Left kidney (tissue), 8 donors: ENCODE results near the gene TP53I3. TPM values are rescaled to one million over a fixed set of nuclear protein-coding genes. Genes with fewer than 3 reads are reported as not detected.
"Not testable (repeated sequence)": the region's sequence is repeated elsewhere in the genome, so short reads cannot be mapped to it uniquely, and the experiment has no call there.

Experiments used
- DNase-seq: peaks from one replicate; pipeline ENCODE4 v3.0.0-alpha.2; 2013
- long read RNA-seq, 8 donors: transcript quantifications; one replicate each; lab custom pipeline, GENCODE V29; 2026
- polyA plus RNA-seq: library from polyadenylated mRNA; unstranded; fragments of 120-200 nt; gene quantifications from one replicate; pipeline ENCODE4 v1.2.1, GENCODE V29; 2013; ENCODE audit not compliant: insufficient read length

TP53I3 gene, protein sequence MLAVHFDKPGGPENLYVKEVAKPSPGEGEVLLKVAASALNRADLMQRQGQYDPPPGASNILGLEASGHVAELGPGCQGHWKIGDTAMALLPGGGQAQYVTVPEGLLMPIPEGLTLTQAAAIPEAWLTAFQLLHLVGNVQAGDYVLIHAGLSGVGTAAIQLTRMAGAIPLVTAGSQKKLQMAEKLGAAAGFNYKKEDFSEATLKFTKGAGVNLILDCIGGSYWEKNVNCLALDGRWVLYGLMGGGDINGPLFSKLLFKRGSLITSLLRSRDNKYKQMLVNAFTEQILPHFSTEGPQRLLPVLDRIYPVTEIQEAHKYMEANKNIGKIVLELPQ
- 44.5 TPM for polyA plus RNA-seq
- long read RNA-seq, donor 1, transcript TP53I3-202 (6 exons, 1,635 nt) = major isoform, 8 of 18 reads
- long read RNA-seq, donor 1, transcript TP53I3-201 (5 exons, 1,998 nt) = minor isoform, 7 of 18 reads
- long read RNA-seq, donor 1, partial matches to known transcripts = 0 of 18 reads
- long read RNA-seq, donor 1, other reads (novel, unspliced or antisense) = 0 of 18 reads
- long read RNA-seq, donor 2, transcript TP53I3-204 (3 exons, 677 nt) = major isoform, 6 of 15 reads
- long read RNA-seq, donor 2, partial matches to known transcripts = 0 of 15 reads
- long read RNA-seq, donor 2, other reads (novel, unspliced or antisense) = 0 of 15 reads
- long read RNA-seq, donor 3, transcript TP53I3-201 (5 exons, 1,998 nt) = minor isoform, 5 of 16 reads
- long read RNA-seq, donor 3, transcript TP53I3-202 (6 exons, 1,635 nt) = major isoform, 9 of 16 reads
- long read RNA-seq, donor 3, partial matches to known transcripts = 0 of 16 reads
- long read RNA-seq, donor 3, other reads (novel, unspliced or antisense) = 0 of 16 reads
- long read RNA-seq, donor 4, partial matches to known transcripts = 0 of 1 reads
- long read RNA-seq, donor 4, other reads (novel, unspliced or antisense) = 0 of 1 reads
- long read RNA-seq, donor 5, transcript TP53I3-202 (6 exons, 1,635 nt) = major isoform, 13 of 48 reads
- long read RNA-seq, donor 5, transcript TP53I3-201 (5 exons, 1,998 nt) = minor isoform, 8 of 48 reads
- long read RNA-seq, donor 5, transcript TP53I3-204 (3 exons, 677 nt) = minor isoform, 7 of 48 reads
- long read RNA-seq, donor 5, partial matches to known transcripts = 19 of 48 reads
- long read RNA-seq, donor 5, other reads (novel, unspliced or antisense) = 0 of 48 reads
- long read RNA-seq, donor 6, transcript TP53I3-202 (6 exons, 1,635 nt) = major isoform, 5 of 24 reads
- long read RNA-seq, donor 6, transcript TP53I3-204 (3 exons, 677 nt) = major isoform, 5 of 24 reads
- long read RNA-seq, donor 6, partial matches to known transcripts = 9 of 24 reads
- long read RNA-seq, donor 6, other reads (novel, unspliced or antisense) = 0 of 24 reads
- long read RNA-seq, donor 7, transcript TP53I3-202 (6 exons, 1,635 nt) = major isoform, 11 of 34 reads
- long read RNA-seq, donor 7, transcript TP53I3-201 (5 exons, 1,998 nt) = major isoform, 11 of 34 reads
- long read RNA-seq, donor 7, transcript TP53I3-204 (3 exons, 677 nt) = minor isoform, 5 of 34 reads
- long read RNA-seq, donor 7, partial matches to known transcripts = 6 of 34 reads
- long read RNA-seq, donor 7, other reads (novel, unspliced or antisense) = 0 of 34 reads
- long read RNA-seq, donor 8, transcript TP53I3-202 (6 exons, 1,635 nt) = major isoform, 5 of 19 reads
- long read RNA-seq, donor 8, partial matches to known transcripts = 5 of 19 reads
- long read RNA-seq, donor 8, other reads (novel, unspliced or antisense) = 0 of 19 reads

DNA sequence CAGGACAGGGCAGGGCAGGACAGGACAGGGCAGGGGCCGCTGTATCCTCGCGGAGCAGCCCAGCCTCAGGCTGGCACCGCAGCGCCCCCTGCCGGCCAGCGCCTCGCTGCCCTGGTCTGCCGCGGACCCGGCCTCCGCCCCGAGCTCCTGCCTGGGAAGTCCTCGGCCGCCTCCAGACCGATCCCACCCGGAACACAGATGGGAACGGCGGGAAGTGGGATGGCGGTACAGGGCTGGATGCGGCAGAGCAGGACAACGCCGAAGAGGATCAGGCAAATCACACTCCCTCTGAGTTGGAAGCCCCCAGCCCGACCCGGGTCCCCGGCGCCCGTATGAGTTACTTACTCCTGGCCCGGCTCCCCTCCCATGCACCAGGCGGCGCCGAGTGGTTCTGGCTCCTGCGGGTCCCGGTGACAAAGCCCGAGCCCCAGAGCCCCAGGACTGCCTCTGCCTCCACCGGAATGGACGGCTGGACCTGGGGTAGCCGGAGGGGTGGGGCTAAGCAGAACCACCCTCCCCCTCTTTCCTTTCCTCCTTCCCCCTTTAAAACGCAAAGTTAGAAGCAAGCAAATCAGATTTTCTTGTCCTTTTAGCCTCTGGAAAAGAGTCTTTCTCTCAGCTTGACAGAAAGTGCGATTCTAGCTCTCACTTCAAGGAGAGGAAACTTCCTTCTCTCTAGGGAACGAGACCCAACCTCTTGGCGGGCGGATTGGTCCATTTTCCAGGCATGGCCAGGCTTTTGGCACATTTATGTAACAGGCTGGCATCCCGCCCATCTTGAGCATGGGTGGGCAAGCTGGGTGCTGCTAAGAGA is at the start of gene TP53I3:
Gene TP53I3 (minus strand): TSS at position 449 of the 814 bp plus-strand sequence. CDS start 508 bp downstream, outside the sequence.
- DNase-seq = peak; percentile 89

DNA sequence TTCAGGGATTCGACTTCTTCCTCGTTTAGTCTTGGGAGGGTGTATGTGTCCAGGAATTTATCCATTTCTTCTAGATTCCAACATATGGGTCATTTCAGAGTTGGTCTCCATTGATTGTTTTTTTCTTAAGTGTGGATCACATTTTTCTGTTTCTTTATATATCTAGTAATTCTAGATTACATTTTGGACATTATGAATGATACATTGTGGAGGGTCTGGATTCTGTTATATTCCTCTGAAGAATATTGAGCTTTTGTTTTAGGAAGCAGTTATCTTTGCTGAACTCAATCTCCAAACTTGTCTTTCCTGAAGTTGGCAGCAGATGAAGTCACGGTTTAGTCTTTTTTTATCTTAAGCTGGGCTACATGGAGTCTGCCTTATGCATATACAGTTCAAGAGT is 47.9 kb upstream of the TP53I3 start:
- no peak for DNase-seq

DNA sequence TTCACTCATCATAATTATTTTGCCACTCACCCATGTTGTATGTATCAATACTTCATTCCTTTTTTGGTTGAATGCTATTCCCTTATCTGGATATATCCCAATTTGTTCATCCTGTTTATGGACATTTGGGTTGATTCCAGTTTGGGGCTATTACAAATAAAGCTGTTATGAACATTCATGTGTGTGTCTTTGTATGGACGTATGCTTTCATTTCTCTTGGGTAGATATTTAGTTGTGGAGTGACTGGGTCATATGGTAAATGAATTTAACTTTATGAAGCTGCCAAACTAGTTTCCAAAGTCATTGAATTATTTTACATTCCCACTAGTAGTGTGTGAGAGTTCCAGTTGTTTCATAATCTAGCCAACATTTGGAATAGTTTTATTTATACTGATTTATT is 41.3 kb upstream of the TP53I3 start:
- no peak for DNase-seq

DNA sequence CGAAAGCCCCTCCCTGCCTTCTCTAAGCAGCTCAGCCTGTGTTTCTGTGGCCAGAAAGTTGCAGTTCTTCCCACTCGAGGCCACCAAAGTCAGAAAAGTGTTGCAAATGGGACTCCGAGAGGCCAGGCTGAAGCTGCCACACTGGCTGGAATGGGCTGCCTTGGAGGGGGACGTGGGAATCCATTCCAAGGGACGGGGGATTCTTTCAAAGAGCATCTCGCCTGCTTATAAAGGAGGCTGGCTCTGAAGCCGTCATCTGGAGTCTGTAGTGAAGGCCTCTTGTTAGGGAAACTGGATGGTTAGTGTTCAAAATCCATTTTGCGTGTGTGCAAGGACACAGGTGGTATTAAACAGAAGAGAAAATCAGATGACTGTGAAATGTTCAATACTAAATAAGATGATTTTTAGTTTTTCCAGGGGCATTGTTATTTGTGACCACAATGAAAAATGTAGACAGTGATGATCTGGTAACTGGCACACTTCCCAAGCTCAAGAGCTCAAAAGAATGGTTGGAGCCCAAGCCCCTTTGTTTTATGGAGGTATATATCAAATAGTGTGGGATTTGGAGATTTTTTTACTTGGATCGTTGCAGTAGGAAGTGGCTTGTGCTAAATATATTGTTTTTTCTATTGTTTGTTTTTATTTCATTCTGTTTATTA is 39.4 kb upstream of the TP53I3 start:
- DNase-seq = no peak

DNA sequence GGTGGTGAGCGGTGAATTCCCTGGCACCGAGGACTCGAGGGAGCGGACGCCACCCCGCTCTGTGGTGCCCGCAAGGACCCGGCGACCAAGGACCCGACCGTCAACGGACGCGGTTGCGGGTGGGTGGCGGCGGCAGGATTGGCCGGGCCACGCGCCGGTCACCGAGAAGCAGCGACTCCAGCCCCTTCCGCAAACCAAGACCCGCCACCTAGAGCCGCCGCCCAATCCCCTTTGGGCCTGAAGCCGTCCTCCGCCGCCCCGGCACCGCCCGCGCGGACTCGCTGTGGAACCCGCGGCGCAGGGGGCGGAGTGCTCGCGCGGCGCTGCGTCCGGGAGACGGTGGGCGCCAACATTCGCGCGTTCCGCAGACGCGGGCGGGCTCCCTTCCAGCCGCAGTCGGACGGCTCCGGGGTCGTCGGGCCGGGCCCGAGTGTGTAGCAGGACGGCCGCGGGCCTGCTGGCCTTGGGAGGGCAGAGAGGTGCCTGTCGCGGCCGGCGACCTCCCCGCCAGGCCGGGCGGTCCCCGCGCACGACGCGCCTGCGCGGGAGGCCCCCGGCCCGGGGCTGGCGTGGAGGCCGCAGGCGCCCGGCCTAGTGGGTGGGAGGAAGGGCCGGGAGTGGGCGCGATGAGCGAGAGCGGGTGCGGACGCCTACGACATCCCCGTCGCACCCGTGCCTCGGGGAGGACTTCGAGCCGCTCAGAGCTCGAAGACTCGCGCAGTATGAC is 38.7 kb upstream of the TP53I3 start, which contains the start of the genes FAM228B and PFN4:
Gene FAM228B (plus strand): TSS at position 275 of the 727 bp plus-strand sequence. CDS start 893 bp downstream, outside the sequence.
Gene PFN4 (minus strand): TSS at position 140 of the 727 bp plus-strand sequence. CDS start 799 bp downstream, outside the sequence.
- peak; percentile 85 for DNase-seq

DNA sequence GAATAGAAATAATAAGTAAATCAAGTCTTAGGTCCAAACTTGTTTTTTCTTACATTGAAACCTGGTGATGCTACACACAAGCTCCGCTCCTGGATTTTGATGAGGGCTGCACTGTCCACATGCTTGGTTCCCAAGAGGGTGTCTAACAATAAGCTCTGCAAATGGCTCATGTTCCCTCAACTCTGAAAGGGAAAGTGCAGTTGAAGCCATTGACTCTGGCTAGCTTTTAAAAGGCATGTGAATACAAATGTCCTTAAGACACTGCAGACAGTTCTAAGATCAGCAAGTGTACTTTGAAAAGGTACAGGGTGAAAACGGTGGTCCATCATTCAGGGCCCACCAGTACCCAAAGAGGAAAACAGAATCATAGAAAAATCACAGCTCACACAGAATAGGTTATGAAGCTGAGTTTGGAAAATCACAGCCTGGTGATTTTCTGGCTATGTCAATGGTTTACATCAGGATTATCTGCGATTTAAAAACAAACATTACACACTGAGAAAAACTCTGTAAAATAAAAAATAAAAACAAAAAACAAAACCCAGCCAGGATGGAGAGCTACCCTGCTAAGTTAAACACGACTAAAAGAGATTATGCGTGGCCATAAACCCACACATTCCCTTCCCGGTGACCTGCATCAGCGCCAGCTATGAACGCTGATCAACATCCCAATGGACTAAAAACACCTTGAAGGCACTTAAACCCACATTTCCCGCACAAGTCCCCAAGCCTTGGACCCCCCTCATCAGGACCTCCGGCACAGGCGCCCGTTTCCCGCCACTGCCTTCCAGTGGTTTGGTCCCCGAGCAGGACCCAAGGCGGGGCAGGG is 37.9 kb upstream of the TP53I3 start:
- no peak for DNase-seq

DNA sequence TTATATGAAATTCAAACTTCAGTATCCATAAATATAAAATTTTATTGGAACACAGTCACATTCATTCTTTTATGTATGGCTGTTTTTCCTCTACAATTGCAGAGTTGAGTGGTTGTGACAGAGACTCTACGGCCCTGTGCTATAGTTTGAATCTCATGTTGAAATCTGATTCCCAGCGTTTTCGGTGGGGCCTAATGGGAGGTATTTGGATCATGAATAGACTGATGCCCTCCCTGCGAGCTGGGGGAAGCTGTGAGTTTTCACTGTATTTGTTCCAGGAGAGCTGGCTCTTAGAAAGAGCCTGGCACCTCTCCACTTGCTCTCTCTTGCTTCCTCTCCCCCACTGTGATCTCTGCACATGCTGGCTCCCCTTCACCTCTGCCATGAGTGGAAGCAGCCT is 36.8 kb upstream of the TP53I3 start:
- DNase-seq = no peak

DNA sequence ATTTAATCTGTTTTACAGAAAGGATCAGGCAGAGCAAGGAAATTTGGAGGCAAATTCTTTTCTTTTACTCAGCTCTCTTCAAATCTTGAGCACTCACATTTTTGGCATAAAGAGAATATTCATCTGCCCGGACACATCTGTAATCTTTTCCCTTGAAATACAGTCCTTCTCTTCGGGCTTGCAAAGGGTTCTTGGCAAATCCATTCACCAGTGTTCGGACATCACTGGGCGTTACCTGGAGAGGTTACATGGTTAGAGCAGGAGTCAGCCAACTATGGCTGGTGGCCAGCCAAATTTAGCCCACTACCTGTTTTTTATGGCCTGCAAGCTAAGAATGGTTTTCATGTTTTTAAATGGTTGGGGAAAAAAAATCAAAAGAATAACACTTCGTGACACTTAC is 36.4 kb upstream of the TP53I3 start:
- no peak for DNase-seq

DNA sequence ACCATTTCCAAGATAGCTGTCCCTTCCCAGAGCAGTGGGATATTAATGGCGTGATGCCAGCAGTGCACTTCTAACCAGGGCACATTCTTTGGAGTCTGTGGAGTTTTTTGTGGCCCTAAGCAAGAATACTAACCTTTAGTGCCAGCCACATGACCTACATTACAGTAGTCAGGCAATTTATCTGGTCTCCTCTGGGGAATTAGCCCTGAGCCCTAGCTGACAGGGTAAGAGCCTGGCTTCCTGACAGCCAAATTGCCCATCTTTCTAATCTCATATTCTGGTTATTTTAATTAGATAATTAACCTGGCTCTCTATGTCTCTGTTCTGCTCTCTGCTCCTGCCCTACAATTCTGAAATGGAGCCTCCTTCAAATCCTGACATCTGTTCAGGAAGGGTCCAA is 33.3 kb upstream of the TP53I3 start:
- no peak for DNase-seq

DNA sequence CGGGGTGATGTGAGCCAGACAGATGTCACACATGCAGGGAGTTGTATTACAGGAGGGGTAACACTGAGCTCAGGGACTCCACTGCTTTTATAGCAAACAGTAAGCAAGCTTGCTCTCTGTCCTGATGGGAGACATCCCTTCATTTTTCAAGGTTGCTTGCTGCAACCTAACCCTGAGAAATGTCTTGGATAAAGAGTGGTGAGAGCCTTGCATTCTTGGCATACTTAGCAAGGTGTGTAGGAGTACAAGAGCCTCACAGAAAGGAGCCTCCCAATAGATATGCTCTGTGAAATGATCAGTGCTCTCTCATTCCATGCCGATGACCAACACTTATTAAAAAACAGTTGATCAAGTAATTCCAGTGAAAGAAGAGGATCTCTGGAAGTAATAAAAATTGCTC is 30.4 kb upstream of the TP53I3 start:
- no peak for DNase-seq

DNA sequence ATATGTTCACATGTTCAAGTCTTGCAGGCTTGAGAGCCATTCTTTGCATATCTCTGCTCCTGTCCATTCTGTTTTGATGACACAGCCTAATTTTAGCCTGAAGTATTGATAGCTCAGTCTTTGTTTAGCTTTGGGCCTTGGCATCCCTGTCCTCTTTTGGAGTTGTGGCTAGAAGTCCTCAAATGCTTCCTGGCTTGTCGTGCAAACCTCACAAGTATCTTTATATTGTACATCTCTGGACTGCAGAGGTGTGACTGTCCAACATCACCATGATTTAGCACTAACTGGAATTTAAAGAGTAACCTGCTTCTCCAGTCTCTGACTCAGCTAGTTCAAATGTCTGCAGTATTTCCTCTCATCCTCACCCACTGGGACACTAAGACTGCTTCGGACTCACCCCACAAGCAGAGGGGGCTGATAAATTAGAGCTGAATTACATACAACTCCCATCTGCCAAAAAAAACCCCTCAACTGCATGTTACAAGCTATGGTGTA is 26.8 kb upstream of the TP53I3 start:
- DNase-seq = no peak

DNA sequence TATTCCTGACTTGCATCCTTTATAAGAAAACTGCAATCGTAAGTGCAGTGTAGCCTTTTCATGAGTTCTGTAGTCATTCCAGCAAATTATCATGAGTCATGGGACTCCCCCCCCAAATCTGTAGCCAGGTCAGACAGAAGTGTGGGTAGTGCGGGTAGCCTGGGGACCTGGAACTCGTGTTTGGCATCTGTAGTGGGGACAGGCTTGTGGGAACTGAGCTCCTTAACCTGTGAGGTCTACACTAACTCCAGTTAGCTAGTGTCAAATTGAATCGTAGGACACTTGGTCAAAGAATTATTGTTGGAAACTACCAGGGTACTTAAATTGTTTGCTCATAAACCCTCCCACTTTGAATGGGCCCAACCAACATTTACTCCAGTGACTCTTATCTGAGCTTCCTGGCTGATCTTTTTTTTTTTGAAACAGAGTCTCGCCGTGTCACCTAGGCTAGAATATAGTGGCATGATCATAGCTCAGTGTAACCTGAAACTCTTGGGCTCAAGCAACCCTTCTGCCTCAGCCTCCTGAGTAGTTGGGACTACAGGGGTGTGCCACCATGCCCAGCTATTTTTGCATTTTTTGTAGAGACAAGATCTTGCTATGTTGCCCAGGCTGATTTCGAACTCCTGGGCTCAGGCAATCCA is 26.1 kb upstream of the TP53I3 start:
- DNase-seq = no peak

DNA sequence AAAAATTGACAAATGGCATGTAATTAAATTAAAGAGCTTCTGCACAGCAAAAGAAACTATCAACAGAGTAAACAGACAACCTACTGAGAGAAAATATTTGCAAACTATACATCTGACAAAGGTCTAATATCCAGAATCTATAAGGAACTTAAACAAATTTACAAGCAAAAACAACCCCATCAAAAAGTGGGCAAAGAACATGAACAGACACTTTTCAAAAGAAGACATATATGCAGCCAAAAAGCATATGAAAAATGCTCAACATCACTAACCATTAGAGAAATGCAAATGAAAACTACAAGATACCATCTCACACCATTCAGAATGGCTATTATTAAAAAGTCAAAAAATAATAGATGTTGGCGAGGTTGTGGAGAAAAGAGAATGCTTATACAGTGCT is 24.8 kb upstream of the TP53I3 start:
- not testable (repeated sequence) for DNase-seq

DNA sequence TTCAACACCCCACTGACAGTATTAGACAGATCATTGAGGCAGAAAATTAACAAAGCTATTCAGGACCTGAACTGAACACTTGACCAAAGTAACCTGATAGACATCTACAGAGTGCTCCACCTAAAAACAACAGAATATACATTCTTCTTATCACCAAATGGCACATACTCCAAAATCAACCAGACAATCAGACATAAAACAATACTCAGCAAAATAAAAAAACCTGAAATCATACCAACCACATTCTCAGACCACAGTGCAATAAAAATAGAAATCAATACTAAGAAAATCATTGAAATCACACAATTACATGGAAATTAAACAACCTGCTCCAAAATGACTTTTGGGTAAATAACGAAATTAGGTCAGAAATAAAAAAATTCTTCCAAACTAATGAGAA is 22.7 kb upstream of the TP53I3 start:
- no peak for DNase-seq

DNA sequence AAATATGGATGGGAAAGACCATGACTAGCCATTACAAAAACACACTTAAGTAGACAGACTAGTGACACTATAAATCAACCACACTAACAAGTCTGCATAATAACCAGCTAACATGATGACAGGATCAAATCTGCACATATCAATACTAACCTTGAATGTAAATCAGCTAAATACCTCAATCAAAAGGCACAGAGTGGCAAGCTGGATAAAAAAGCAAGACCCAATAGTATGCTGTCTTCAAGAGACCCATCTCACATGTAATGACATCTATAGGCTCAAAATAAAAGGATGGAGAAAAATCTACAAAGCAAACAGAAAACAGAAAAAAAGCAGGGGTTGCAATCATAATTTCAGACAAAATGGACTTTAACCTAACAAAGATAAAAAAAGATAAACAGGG is 22.2 kb upstream of the TP53I3 start:
- DNase-seq = no peak

DNA sequence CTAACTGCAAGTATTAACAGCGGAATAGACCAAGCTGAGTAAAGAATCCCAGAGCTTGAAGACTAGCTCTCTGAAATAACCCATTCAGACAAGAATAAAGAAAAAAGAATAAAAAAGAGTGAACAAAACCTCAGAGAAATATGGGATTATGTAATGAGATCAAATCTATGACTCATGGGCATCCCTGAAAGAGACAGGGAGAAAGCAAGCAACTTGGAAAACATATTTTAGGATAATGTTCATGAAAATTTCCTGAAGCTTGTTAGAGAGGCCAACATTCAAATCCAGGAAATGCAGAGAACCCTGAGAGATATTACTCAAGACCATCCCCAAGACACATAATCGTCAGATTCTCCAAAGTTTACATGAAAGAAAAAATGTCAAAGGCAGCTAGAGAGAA is 21.2 kb upstream of the TP53I3 start:
- no peak for DNase-seq

DNA sequence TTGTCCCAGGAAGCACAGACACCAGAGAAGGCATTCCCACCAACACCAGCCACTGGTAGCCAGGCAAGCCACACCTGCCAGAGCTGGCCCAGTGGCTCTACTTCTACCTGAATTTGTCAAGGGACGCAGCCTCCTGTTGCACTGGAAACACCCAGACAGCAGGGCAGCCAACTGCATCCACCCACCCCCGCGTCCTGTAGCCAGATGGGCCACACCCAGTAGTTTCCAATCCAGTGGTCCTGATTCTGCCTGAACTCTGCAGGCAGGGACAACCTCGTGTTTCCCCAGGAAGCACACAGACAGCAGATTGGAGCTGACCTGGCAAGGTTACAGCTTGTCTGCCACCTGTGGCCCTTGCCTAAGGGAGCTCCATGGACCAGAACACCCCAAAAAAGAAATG is 20.3 kb upstream of the TP53I3 start:
- DNase-seq = no peak
